GM19193 (cell line): ENCODE results near the gene ANP32D.

Experiments
- POLR2A ChIP-seq: IDR thresholded peaks from 4 replicates; pipeline ENCODE4 v1.6.1; 2011; ENCODE audit not compliant: insufficient read depth, insufficient read length; ENCODE audit errors: extremely low read depth

Gene ANP32D

GRCh38 chr12:48472259-48472658 lies at the start of gene ANP32D:
Gene ANP32D (plus strand): TSS chr12:48472559. CDS start chr12:48472665, 106 bp downstream.
- no peak for TF ChIP-seq POLR2A

- no peak for TF ChIP-seq POLR2A
Measured at GRCh38 chr12:48423171-48423570, 49.2 kb upstream of the ANP32D start.

- no peak for TF ChIP-seq POLR2A
Measured at GRCh38 chr12:48424644-48425043, 47.7 kb upstream of the ANP32D start.

- no peak for TF ChIP-seq POLR2A
Measured at GRCh38 chr12:48441069-48441468, 31.3 kb upstream of the ANP32D start.

GRCh38 chr12:48442179-48442847 lies 30.0 kb upstream of the ANP32D start:
- no peak for TF ChIP-seq POLR2A

GRCh38 chr12:48445538-48445937 lies 26.8 kb upstream of the ANP32D start:
- no peak for TF ChIP-seq POLR2A

GRCh38 chr12:48446161-48446776 lies 26.1 kb upstream of the ANP32D start:
- no peak for TF ChIP-seq POLR2A

GRCh38 chr12:48447755-48448154 lies 24.6 kb upstream of the ANP32D start:
- no peak for TF ChIP-seq POLR2A

- TF ChIP-seq POLR2A, result no peak
Measured at GRCh38 chr12:48451372-48451771, 21.0 kb upstream of the ANP32D start.

- TF ChIP-seq POLR2A, result no peak
Measured at GRCh38 chr12:48454667-48455066, 17.7 kb upstream of the ANP32D start.

- no peak for TF ChIP-seq POLR2A
Measured at GRCh38 chr12:48455116-48455515, 17.2 kb upstream of the ANP32D start.

GRCh38 chr12:48459259-48459658 lies 13.1 kb upstream of the ANP32D start:
- TF ChIP-seq POLR2A, result no peak

GRCh38 chr12:48473061-48473460 lies 702 bp downstream of the ANP32D start:
- TF ChIP-seq POLR2A, result no peak

GRCh38 chr12:48482198-48482597 lies 9.8 kb downstream of the ANP32D start, which contains the start of gene C12orf54:
Gene C12orf54 (plus strand): TSS chr12:48482498. CDS start chr12:48483297, 799 bp downstream.
- no peak for TF ChIP-seq POLR2A

GRCh38 chr12:48482930-48483329 lies 10.6 kb downstream of the ANP32D start:
- no peak for TF ChIP-seq POLR2A

GRCh38 chr12:48486261-48486660 lies 13.9 kb downstream of the ANP32D start:
- TF ChIP-seq POLR2A, result no peak
